ENCODE results near the gene MBNL1.

DNA sequence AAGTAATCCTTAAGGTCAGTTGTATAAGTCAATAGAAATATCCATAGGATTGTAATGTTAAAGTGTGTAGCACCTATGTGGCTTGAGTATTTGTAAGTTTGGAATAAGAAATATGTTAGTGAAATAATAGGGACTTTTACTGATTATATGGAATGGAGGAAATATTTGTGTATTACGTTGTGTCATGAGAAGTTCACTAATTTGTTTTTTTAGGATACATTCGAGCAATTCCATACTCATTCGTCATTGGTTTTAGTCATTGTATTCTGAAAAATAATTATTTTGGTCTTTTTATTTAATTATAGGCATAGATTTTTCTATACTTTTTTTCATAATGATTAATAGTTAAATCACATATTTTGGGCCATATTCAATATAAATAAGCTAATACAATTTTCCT is 21.0 kb downstream of the MBNL1 start:
- no peak for TF ChIP-seq POLR2AphosphoS5 (IDR thresholded peaks at IDR 0.05; ENCODE audit: insufficient read depth in 1 of 2, low read depth in 1 of 2)
- TF ChIP-seq, protein P1, sequence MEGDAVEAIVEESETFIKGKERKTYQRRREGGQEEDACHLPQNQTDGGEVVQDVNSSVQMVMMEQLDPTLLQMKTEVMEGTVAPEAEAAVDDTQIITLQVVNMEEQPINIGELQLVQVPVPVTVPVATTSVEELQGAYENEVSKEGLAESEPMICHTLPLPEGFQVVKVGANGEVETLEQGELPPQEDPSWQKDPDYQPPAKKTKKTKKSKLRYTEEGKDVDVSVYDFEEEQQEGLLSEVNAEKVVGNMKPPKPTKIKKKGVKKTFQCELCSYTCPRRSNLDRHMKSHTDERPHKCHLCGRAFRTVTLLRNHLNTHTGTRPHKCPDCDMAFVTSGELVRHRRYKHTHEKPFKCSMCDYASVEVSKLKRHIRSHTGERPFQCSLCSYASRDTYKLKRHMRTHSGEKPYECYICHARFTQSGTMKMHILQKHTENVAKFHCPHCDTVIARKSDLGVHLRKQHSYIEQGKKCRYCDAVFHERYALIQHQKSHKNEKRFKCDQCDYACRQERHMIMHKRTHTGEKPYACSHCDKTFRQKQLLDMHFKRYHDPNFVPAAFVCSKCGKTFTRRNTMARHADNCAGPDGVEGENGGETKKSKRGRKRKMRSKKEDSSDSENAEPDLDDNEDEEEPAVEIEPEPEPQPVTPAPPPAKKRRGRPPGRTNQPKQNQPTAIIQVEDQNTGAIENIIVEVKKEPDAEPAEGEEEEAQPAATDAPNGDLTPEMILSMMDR (IDR thresholded peaks at IDR 0.05) = no peak

All from vagina (tissue), 2 donors.